Stimulated activated CD4-positive, alpha-beta T cell treated with anti-CD3 and anti-CD28 coated beads, Interleukin-4, amount 100 ng/mL, for 4 hours (primary cell): ENCODE measurements around the gene TUSC1.
"Not testable (repeated sequence)": the region's sequence is repeated elsewhere in the genome, so short reads cannot be mapped to it uniquely, and the experiment has no call there.

Experiments used
- DNase-seq, 2 experiments: peaks; one replicate each; pipeline ENCODE4 v3.0.0-alpha.2; 2020

The TUSC1 gene

DNA sequence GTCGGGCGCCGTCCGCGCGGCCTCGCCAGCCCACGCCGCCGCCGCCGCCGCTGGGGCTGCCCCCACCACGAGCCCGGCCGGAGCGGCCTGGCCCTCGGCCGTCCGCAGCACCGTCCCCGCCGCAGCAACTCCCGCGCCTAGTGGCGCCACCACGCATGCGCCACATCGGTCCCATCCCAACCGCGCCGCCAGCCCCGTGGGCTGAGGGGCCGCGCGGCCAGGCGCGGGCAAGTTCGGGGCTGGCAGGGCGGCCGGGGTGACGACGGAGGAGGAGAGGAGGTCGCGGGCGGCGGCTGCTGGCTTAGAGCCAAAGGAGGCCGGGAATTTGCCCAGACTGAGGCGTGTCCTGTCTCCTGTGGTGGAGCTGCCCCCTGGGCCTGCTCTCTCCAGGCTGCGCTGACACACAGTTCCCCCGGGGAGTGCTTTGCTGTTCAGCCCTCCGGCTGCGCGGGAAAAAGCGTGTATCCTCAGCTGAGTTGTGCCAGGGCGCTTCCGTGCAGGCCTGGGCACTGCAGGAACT lies at the start of gene TUSC1:
TSS of gene TUSC1 (minus strand) at position 298 of the 520 bp plus-strand sequence. CDS start at position 166, 132 bp downstream.
- DNase-seq: peak in 1 of 2 experiments; percentile 5

DNA sequence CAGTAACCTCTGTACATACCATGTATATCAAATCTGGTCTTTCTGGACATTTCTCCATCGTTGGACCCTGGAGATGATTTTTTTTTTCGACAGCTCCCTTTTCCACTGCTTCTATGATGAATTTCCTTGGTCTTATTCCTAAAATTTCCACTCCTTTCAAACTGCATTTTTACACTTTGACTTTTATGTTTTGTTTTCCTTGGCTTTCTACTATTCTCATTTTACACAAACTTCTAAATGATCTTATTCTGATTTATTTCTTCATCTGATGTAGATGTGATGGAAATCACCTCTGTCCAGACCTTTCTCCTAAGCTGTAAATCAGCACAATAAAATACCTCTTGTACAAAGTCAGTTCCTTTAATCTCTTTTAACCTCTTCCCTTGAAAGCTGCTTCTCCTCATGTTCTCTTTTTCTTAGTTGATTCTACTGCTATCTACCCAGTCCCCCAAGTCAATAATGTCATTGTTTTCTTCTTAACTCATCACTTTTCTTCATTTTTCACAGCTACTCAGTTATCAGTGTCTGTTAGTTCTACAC lies 48.7 kb upstream of the TUSC1 start:
- DNase-seq: no peak

DNA sequence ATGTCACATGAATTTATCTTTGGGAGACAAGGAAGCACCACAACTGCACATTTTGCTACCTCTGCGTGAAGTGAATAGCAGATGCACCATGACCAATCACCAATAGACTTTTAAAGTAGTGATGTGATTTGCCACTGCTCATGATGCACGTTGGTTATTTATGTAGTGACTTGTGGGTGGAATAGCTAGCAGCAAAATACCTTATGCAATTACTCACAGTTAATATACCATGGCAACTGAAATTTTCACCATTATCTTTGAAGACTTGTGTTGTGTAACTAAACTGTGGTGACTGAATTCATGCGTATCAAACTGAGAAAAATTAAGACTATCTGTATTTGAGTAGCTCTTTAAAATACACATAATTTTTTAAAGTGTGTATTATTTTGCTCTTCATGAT lies 46.2 kb upstream of the TUSC1 start:
- DNase-seq: no peak

GRCh38 chr9:25716220-25716872 lies 38.1 kb upstream of the TUSC1 start:
- no peak for DNase-seq

- DNase-seq: no peak
These were observed 31.7 kb upstream of the TUSC1 start for GRCh38 chr9:25709941-25710340.

- DNase-seq: no peak
These were observed 26.6 kb upstream of the TUSC1 start for GRCh38 chr9:25704800-25705199.

DNA sequence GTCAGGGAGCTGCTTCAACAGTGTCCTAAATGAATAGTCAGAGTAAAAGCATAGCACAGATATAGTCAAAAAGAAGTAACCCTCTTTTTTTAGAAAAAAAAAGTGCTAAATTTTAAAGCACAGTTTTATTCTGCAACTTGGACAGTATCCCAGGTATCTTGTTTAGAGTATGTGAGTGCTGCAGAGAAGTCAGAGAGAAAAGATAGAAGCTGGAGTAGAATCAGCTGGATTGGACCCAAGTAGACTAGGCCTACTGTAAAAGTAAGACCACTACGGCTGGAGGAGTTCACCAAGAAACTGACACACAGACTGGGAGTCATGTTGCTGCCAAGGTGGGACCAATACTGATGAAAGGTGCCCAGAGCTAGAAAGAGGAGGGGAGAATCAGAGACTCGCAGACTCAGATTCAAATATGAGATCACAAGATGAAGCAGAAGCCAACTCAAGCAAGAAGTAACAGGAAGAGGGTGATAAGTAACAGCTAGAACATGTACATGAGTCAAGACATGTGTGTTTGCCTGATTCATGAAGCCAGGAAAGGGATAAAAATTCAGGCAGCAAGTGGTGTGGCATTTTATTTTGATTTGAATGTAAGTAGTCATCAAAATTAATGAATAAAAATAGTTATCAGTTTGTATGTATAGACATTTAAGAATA lies 25.6 kb upstream of the TUSC1 start:
- DNase-seq: no peak

GRCh38 chr9:25702536-25702935 lies 24.3 kb upstream of the TUSC1 start:
- no peak for DNase-seq

DNA sequence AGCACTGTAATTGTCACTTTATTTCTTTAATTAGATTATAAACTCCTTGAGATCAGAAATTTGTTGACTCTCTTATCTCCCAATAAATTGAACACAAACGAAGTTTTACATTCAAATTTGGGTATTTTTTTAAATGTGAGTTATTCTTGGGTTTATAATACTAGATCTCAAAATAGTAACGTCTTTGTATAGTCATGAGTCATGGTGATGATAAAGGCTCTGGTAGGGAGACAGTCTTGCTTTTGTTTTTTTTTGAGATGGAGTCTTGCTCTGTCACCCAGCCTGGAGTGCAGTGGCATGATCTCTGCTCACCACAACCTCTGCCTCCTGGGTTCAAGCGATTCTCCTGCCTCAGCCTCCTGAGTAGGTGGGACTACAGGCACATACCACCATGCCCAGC lies 22.7 kb upstream of the TUSC1 start:
- not testable (repeated sequence) for DNase-seq

DNA sequence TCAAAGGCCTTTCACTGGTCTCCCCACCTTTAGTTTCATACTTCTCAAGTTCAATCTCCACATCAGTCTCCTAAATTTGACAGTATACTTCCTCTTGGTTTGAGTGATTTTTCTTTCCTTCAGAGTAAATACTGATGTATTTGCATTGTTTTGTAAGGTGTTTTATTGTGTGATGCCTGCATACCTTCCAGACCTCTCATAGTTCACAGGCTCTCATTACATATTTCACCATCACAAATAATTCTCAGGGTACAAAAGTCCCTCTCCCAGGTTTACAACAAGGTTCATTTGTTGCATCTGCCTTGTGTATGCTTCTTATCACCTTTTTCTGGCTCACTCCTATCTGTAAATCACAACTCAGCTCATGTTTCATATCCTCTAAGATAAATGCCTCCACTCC lies 22.2 kb upstream of the TUSC1 start:
- no peak for DNase-seq

DNA sequence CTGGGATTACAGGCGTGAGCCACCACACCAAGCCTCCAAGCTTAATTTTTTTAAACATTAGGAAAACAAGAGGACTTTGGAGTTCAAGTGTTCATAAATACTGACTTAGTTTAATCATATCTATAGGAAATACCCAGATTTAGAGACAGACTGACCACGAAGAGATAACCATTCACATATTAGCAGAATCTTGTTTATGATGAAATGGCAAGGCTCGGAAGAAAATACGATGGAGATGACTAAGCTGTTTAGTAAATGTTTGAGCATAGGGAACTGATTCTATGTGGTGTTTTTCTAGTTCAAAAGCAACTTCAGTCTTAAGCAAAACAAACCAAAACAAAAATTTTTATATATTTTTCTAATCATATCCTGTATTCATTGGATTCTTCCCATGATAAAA lies 13.5 kb upstream of the TUSC1 start:
- DNase-seq: no peak

DNA sequence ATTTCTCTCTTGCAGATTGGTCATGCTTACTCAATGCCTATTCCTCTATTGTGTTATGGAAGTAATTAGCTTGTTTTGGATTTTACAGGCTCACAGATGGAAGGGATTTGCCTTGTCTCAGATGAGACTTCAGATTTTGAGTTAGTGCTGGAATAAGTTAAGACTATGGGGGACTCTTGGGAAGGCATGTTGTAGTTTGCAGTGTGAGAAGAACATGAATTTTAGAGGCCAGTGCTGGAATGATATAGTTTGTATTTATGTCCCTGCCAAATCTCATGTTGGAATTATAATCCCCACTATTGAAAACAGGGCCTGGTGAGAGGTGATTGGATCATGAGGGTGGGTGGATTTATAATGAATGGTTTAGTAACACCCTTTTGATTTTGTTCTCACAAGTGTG lies 6.1 kb upstream of the TUSC1 start:
- no peak for DNase-seq

DNA sequence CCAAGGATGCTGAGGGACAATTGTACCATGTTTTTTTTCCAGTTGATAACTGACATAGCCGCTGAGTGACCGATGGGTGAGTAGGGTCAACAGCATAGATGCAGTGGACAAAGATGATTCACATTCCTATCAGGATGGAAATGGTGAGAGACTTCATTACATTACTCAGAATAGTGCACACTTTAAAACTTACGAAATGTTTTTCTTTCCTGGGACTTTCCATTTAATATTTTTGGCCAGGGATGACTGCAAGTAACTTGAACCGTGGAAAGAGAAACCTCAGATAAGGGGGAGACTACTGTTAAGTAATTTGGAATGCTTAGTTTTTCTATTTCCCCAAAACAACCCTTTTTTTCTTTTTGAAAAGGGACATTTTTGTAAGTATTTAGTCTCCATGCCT lies 3.0 kb upstream of the TUSC1 start:
- no peak for DNase-seq

DNA sequence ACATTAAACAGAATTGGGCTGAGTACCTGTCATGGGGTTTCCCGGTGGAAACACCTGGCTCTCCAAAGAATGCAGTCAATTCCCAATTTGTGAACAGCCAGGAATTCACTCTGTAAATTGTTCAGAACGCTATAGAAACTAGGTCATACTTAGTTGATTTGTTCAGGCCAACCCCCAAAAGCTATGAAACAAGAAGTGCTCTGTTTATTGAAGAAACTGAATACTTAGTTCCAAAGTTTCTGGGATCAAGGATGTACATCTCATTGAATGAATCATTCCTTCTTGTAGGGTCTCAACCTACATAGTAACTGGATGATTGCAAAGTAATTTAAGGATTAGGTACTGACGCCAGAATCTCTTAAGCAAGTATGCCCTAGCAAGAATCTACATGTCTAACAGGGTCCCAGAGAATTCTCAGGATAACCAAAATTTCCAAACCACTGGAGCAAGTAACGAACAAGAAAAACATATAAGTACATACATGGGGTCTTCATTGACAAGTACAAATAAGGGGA lies 659 bp upstream of the TUSC1 start:
- no peak for DNase-seq

- peak in 1 of 2 experiments; percentile 1 for DNase-seq
These were observed 720 bp downstream of the TUSC1 start for GRCh38 chr9:25677301-25678146.

GRCh38 chr9:25675858-25676257 lies 2.4 kb downstream of the TUSC1 start:
- not testable (repeated sequence) for DNase-seq

GRCh38 chr9:25658571-25658970 lies 19.7 kb downstream of the TUSC1 start:
- DNase-seq: no peak

DNA sequence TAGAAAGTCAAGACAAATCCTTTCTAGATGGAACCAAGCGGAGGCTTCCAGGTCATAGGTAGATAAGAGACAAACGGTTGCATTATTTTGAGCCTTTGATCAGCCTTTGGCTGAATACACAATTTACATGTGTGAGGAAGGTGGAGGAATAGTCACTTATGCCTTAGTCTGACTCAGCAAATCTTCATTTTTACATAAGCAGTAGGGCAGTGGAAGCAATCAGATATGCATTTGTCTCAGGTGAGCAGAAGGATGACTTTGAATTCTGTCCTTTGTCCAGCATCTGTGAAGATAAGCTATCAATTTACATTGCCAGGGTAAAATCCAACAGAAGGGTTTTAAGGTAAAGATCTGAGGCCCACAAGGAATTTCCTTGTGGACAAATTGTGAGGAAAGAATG lies 23.8 kb downstream of the TUSC1 start:
- no peak for DNase-seq

DNA sequence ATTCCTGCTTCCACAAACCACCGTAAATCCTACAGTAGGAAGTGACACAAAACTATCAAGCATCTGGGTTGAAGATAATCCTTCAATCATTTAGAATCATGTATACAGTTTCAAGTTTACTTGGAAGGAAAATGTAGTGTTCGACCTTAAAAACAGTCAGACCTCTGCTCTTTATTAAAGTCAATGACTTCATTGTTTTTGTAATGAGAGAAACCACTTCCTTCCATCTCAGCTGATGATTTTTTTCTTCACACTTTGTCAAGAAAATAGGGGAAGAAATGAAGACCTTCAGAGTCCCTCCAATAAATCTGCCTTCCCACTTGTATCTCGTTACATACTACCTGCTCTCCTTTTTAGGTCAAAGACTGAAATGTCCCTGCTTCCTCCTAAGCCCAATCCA lies 30.1 kb downstream of the TUSC1 start:
- no peak for DNase-seq

GRCh38 chr9:25636026-25636425 lies 42.2 kb downstream of the TUSC1 start:
- no peak for DNase-seq

GRCh38 chr9:25629231-25629630 lies 49.0 kb downstream of the TUSC1 start:
- DNase-seq: no peak
